GM21515 (cell line): ENCODE measurements around the gene PAM.

Experiments used
- ATAC-seq: cut with Tn5 transposase; IDR thresholded peaks from one replicate; pipeline ENCODE4 v1.9.1; 2021; ENCODE audit not compliant: unreplicated experiment

Gene PAM

DNA sequence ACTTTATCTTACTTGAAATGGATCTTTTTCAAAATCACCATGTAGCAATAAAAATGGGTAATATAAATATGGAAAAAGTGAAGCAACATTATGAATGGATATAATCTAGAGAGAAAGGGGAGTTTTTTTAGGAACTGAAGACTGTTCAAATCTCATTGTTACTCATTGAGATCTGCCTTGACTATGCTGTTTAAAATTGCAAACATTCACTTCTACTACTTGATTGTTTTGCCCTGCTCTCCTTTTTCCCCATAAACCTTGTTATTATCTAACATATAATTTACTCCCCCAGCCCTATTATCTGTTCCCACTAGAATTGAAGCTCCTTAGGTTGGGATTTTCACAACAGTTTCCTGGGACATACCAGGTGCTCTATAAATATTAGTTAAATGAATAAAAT, 22.0 kb downstream of the PAM start:
- no peak for ATAC-seq

DNA sequence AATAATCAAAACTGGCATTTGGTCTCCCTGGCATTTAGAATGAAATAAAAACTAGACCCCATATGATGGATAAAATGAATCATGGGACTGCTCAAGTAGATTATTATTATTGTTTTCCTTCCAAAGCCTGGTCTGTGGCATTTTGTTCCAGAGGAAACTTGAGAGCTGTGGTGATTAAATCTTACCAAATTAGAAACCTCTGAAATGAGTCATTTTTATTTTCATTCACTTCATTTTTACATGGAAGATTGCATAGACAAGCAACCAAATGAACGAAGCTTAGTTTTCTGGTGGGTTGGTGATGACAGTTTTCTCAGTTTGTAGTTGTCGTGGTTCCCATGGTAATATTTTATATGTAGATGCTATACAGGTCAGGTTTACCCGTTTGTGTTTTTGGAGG, 23.4 kb downstream of the PAM start:
- ATAC-seq = no peak

- ATAC-seq = no peak
Observed at GRCh38 chr5:102781359-102781758, 26.3 kb downstream of the PAM start.

- ATAC-seq = no peak
Observed at GRCh38 chr5:102781786-102782185, 26.7 kb downstream of the PAM start.

- no peak for ATAC-seq
Observed at GRCh38 chr5:102782217-102782872, 27.2 kb downstream of the PAM start.

DNA sequence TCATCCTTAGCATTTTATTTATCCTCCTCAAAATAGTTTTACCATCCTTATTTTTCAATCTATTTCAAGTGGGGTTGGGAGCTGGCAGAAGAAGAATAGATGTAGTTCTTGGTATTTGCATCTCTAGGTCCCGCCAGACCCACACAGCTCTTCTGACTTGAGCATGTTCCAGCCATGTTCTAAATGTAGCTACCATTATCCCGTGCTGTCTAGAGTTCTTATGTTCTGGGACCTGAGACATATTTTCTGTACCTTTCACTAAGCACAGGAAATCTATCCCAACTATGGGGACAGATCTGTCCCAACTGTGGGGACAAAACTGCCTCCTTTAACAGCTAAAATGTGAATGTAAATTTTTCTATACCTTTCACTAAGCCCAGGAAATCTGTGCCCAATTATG, 32.0 kb downstream of the PAM start:
- no peak for ATAC-seq

GRCh38 chr5:102788788-102789187, 33.7 kb downstream of the PAM start:
- ATAC-seq = no peak

GRCh38 chr5:102789469-102789868, 34.4 kb downstream of the PAM start:
- ATAC-seq = no peak

GRCh38 chr5:102790748-102791147, 35.6 kb downstream of the PAM start:
- no peak for ATAC-seq

DNA sequence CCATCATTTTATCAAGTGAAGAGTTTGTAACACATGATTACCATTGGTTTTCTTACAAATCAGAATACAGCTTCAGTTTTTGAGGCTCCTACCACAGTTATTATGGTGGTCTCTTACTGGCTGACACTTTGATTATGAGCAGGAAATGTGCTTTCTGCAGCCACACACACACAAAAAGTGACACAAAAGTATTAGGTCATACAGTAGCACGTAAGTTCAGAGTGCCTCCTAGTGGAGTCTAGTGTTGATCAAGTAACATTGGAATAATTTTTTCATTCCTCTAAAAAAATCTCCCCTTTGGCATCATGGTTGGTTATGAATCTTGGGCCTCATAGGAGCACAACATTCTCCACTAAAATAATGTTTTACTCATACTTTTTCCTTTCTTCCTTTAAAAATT, 37.6 kb downstream of the PAM start:
- ATAC-seq = no peak

DNA sequence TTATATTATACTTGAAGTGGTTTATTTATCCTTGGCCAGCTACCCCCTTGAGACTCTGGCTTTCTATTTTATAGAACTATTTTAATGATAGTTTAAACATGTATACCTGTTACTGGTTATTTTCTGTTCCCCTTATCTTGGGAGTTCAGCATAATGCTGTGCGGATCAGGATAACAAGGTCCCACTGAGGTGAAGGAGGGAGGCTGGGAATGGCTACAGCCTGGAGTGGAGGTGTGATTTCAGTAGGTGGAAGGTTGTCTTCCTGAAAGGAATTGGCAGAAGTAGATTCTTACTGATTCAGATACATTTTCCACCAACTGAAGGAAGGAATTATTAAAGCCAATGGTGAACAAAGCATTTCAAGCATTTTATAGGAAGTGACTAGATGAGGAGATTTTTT, 38.9 kb downstream of the PAM start:
- ATAC-seq = no peak

DNA sequence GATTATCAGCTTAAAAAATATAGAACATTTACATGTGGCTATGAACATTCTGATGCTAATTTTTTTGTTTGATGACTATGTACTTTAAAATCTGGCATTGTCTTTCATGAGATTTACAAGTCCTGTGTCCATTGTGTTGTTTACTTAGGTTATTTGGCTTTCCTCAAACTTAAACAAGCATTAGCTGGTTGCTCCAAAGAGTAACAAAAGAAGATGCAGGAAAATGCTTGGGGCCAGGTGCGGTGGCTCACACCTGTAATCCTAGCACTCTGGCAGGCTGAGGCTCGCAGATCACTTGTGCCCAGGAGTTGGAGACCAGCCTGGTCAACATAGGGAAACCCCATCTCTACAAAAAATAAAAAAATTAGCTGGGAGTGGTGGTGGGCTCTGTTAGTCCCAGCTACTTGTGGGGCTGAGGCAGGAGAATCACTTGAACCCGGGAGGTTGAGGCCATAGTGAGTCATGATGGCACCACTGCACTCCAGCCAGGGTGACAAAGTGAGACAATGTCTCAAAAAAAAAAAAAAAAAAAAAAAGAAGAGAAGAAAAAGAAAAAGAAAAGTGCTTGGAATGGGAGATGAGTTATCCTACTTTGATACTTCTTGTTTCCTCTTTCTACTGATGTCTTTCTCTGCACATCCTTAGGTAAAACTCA, 39.7 kb downstream of the PAM start:
- ATAC-seq = no peak

- no peak for ATAC-seq
Observed at GRCh38 chr5:102795526-102795925, 40.4 kb downstream of the PAM start.

DNA sequence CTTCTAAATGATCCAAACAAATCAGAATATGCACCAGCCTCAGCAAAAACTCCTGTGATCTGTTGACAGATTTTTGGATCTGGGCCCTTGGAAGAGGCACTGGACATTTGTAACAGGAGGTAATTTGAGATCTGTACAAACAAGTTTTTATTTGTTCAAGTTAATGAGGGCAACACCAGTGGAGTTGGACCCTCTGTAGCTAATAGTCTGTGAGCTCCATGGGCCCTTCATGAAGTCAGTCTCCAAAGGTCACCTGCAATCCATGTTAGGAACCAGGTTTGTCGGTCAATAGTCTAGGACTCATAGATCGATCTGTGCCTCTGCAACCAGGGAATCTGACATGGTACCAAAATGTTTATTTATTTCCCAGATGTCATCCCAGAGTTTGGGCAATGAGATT, 40.9 kb downstream of the PAM start:
- no peak for ATAC-seq

GRCh38 chr5:102796498-102796897, 41.4 kb downstream of the PAM start:
- ATAC-seq = no peak

- no peak for ATAC-seq
Observed at GRCh38 chr5:102797322-102797884, 42.3 kb downstream of the PAM start.

DNA sequence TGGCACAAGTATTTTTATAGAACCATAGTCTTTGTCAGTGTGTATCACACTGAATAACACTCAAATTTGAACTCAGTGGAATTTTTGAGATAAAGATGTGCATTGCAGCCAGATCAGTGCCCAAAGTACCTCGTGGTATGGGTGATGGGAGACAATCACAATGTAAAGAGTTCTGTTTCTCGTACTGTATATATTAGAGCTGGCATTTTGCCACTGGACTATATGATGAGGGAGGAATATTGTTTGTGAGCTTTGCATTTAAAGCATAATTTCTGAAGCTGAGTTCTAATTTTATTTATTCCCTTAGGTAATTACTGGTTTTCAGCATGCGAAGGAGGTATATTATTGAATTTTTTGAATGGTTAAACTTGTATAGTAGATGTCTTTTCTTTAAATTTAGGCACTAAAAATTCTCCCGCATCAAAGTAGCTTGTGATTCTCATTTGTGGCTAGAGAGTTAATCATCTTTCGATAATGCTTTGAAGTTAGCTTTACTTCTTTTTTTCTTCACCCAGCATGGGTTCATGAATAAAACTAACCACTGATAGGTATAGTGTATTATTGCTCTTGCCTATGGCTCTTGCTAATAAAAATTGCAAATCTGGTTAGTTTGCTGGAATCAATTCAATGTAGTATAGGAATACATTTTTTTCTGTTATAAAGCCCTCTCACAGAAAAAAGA, 43.1 kb downstream of the PAM start:
- ATAC-seq = no peak

GRCh38 chr5:102799017-102799416, 43.9 kb downstream of the PAM start:
- no peak for ATAC-seq

GRCh38 chr5:102800427-102800826, 45.3 kb downstream of the PAM start:
- ATAC-seq = no peak

- no peak for ATAC-seq
Observed at GRCh38 chr5:102801371-102801770, 46.3 kb downstream of the PAM start.

DNA sequence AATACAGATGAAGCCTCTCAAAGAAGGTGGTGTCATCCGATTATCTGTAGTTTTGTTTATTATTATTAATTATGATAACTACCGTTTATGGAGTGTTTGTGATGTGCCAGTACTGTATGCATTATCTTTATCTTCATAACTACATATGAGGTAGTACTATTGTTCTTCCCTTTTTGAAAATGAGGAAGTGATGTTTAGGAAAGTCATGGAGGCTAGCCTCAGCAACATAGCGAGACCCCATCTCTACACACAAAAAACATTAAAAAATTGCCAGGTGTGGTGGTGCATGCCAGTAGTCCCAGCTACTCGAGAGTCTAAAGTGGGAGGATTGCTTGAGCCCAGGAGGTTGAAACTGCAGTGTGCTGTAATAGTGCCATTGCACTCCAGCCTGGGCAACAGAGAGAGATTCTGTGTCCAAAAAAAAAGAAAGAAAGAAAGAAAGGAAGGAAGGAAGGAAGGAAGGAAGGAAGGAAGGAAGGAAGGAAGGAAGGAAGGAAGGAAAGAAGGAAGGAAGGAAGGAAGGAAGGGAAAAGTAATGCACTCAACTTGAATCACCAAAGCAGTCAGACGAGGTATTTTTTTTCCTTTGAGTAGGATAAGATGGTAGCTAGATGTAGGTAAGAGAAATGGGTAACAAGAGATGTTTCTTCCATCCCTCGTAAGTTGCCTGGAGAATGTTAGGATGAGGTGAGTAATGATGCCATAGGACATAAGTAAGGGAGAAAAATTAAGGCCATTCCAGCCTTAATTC, 47.8 kb downstream of the PAM start:
- ATAC-seq = no peak
